Activated B cell treated with CpG ODN at 0.5 μM for 24 hours (primary cell): ENCODE data around the gene SERPIND1. TPM values are rescaled to one million over a fixed set of nuclear protein-coding genes. Genes with fewer than 3 reads are reported as not detected.
"Not testable (repeated sequence)": the region's sequence is repeated elsewhere in the genome, so short reads cannot be mapped to it uniquely, and the experiment has no call there.

Experiments used
- ATAC-seq: fragments of 200-7000 bp; cut with Tn5 transposase; one replicate; pipeline ENCODE4 v1.10.0; 2021; ENCODE audit warnings: low read depth, mild to moderate bottlenecking, moderate library complexity
- CTCF ChIA-PET: fragments of 350-600 bp; sonication (Branson Sonifier 250); formaldehyde crosslinking; loops from one replicate; lab custom pipeline; 2021; ENCODE audit warnings: antibody characterized with exemption; lab: Charles Lee
- POLR2A ChIA-PET: fragments of 350-600 bp; sonication (Branson Sonifier 250); formaldehyde crosslinking; loops from one replicate; lab custom pipeline; 2021; ENCODE audit warnings: antibody characterized with exemption; lab: Charles Lee
- DNase-seq: peaks from one replicate; pipeline ENCODE4 v3.0.0; 2022
- H3K27ac Mint-ChIP-seq: one replicate; pipeline ENCODE4 v1.8.0; 2020; ENCODE audit warnings: mixed read lengths
- H3K27me3 Mint-ChIP-seq: one replicate; pipeline ENCODE4 v1.8.0; 2021; ENCODE audit warnings: mixed read lengths
- H3K36me3 Mint-ChIP-seq: one replicate; pipeline ENCODE4 v1.8.0; 2021; ENCODE audit warnings: low read depth, mixed read lengths
- H3K4me1 Mint-ChIP-seq: one replicate; pipeline ENCODE4 v1.8.0; 2021; ENCODE audit warnings: mixed read lengths
- H3K4me3 Mint-ChIP-seq: one replicate; pipeline ENCODE4 v1.8.0; 2020; ENCODE audit warnings: mild to moderate bottlenecking, mixed read lengths
- H3K9me3 Mint-ChIP-seq: one replicate; pipeline ENCODE4 v1.8.0; 2020; ENCODE audit warnings: mixed read lengths
- CTCF ChIP-seq: fragments of 200-600 bp; IDR thresholded peaks from one replicate; pipeline ENCODE4 v1.8.0; 2022; ENCODE audit warnings: antibody characterized with exemption, mild to moderate bottlenecking
- intact Hi-C: fragments of 100-400 bp; cut with micrococcal nuclease; formaldehyde crosslinking; loops from one replicate; pipeline ENCODE4 v1.15.1; 2024
- total RNA-seq: library from RNA; stranded (reverse); gene quantifications from 2 replicates; pipeline ENCODE4 v1.2.3, GENCODE V29; 2022

SERPIND1 gene
- total RNA-seq, 1 donor from 2014 or later = not detected

DNA sequence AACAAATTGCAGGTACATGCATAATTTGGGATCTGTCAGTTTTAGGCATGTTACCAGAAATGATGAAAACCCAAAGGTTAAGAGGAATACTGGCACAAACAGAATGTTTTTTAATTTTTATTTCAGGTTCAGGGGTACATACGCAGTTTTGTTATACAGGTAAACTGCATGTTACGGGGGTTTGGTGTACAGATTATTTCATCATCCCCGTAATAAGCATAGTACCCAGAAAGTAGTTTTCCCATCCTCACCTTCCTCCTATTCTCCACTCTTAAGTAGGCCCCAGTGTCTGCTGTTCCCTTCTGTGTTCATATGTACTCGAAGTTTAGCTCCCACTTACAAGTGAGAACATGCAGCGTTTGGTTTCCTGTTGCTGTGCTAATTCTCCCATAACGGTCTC, 51.7 kb downstream of the SERPIND1 start:
- no peaks in the 10 kb centered on the region for H3K27me3 Mint-ChIP-seq
- no peak for DNase-seq
- intact Hi-C loops = no loop called here
- TF ChIP-seq CTCF = no peak
- no peak overlapping the region for H3K27ac Mint-ChIP-seq
- H3K36me3 Mint-ChIP-seq = peaks cover 71% of the 10 kb centered on the region
- no peaks in the 10 kb centered on the region for H3K9me3 Mint-ChIP-seq
- no peak for ATAC-seq
- CTCF ChIA-PET = no interaction called here
- no peaks in the 10 kb centered on the region for H3K4me1 Mint-ChIP-seq
- POLR2A ChIA-PET = no interaction called here
- no peak overlapping the region for H3K4me3 Mint-ChIP-seq

DNA sequence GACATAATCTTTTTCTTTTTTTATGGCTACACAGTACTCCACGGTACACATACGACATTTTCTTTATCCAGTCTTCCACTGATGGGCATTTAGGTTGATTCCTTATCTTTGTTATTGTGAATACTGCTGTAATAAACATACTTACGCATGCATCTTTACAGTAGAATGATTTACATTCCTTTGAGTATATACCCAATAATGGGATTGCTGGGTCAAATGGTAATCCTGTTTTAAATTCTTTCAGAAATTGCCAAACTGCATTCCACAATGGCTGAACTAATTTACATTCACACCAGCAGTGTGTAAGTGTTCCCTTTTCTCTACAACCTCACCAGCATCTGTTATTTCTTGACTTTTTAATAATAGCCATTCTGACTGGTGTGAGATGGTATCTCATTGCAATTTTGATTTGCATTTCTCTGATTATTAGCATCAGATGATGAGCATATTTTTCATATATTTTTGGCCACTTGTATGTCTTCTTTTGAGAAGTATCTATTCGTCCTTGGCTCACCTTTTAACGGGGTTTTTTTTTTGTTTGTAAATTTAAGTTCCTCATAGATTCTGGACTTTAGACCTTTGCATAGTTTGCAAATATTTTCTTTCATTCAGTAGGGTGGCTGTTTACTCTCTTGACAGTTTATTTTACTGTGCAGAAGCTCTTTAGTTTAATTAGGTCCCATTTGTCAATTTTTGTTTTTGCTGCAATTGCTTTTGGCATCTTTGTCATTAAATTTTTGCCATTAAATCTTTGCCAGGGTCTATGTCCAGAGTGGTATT, 52.6 kb downstream of the SERPIND1 start:
- H3K27me3 Mint-ChIP-seq, intact Hi-C loops, DNase-seq, H3K4me1 Mint-ChIP-seq, CTCF ChIA-PET, H3K9me3 Mint-ChIP-seq, H3K27ac Mint-ChIP-seq, POLR2A ChIA-PET, ATAC-seq, H3K4me3 Mint-ChIP-seq: not testable (repeated sequence)
- H3K36me3 Mint-ChIP-seq = peaks cover 74% of the 10 kb centered on the region

DNA sequence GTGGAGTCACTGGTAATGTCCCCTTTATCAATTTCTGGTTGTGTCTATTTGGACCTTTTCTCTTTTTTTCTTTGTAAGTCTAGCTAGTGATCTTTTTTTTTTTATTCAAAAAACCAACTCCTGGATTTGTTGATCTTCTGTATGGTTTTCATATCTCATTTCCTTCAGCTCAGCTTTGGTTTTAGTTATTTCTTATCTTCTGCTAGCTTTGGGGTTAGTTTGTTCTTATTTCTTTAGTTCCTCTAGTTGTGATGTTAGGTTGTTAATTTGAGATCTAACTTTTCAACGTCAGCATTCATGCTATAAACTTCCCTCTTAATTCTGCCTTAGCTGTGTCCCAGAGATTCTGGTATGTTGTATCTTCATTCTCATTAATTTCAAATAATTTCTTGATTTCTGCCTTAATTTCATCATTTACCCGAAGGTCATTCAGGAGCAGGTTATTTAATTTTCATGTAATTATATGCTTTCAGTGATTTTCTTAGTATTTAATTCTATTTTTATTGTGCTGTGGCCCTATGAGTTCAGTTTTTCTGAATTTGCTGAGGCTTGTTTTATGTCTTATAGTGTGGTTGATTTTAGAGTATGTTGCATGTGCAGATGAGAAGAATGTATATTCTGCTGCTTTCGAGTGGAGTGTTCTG, 55.7 kb downstream of the SERPIND1 start:
- H3K27me3 Mint-ChIP-seq = no peaks in the 10 kb centered on the region
- H3K9me3 Mint-ChIP-seq = no peaks in the 10 kb centered on the region
- ATAC-seq = no peak
- no peak overlapping the region for H3K4me3 Mint-ChIP-seq
- no peak overlapping the region for H3K27ac Mint-ChIP-seq
- no peak for TF ChIP-seq CTCF
- H3K4me1 Mint-ChIP-seq = no peaks in the 10 kb centered on the region
- ChIA-PET POLR2A (no interaction called here), CTCF (no interaction called here)
- intact Hi-C loops = no loop called here
- no peak for DNase-seq
- H3K36me3 Mint-ChIP-seq = peaks cover 84% of the 10 kb centered on the region

GRCh38 chr22:20833225-20833665, 59.3 kb downstream of the SERPIND1 start:
- no peaks in the 10 kb centered on the region for H3K27me3 Mint-ChIP-seq
- POLR2A ChIA-PET = no interaction called here
- ATAC-seq (no peak), DNase-seq (no peak)
- H3K9me3 Mint-ChIP-seq = no peaks in the 10 kb centered on the region
- H3K4me3 Mint-ChIP-seq = no peak overlapping the region
- H3K36me3 Mint-ChIP-seq = peaks cover 65% of the 10 kb centered on the region
- CTCF ChIA-PET = no interaction called here
- intact Hi-C loops = no loop called here
- peaks cover 8% of the 10 kb centered on the region for H3K4me1 Mint-ChIP-seq
- no peak overlapping the region for H3K27ac Mint-ChIP-seq
- no peak for TF ChIP-seq CTCF

- intact Hi-C loops = no loop called here
- Mint-ChIP-seq H3K4me3 (no peak overlapping the region), H3K36me3 (peaks cover 59% of the 10 kb centered on the region), H3K27me3 (no peaks in the 10 kb centered on the region), H3K4me1 (peaks cover 11% of the 10 kb centered on the region), H3K27ac (no peak overlapping the region), H3K9me3 (no peaks in the 10 kb centered on the region)
- no peak for TF ChIP-seq CTCF
- DNase-seq = no peak
- ChIA-PET CTCF (no interaction called here), POLR2A (no interaction called here)
- no peak for ATAC-seq
These were observed 60.3 kb downstream of the SERPIND1 start for GRCh38 chr22:20834206-20834605.
